CD4-positive, CD25-positive, alpha-beta regulatory T cell (primary cell): ENCODE results near the gene PDCD1. TPM values are rescaled to one million over a fixed set of nuclear protein-coding genes. Genes with fewer than 3 reads are reported as not detected.
A peak's percentile ranks its signal among the peaks of the same experiment; 100 is the strongest.
"Not testable (repeated sequence)": the region's sequence is repeated elsewhere in the genome, so short reads cannot be mapped to it uniquely, and the experiment has no call there.

ENCODE experiments used
- ATAC-seq, 2 donors: fragments of 150-1000 bp; cut with Tn5 transposase; one replicate each; pipeline ENCODE4 v1.10.0; 2021; ENCODE audit warnings: low read depth in 2 of 2, moderate number of reproducible peaks in 2 of 2, moderate library complexity in 1 of 2
- DNase-seq, 3 donors: peaks; one replicate each; pipeline versions ENCODE4 v3.0.0 to v3.0.0-alpha.2; 2012 to 2022; ENCODE audit warnings: mixed read lengths in 1 of 3
- H3K27ac ChIP-seq: one replicate; pipeline ENCODE4 v1.7.0; 2013; ENCODE audit warnings: mild to moderate bottlenecking, low read length; ENCODE audit not compliant: insufficient read depth, poor library complexity, severe bottlenecking
- H3K27me3 ChIP-seq: one replicate; pipeline ENCODE4 v1.7.0; 2013; ENCODE audit warnings: low read length; ENCODE audit not compliant: control insufficient read depth, insufficient read depth
- H3K36me3 ChIP-seq: one replicate; pipeline ENCODE4 v1.7.0; 2013; ENCODE audit warnings: mild to moderate bottlenecking, low read length, moderate library complexity; ENCODE audit not compliant: control insufficient read depth, insufficient read depth
- H3K4me1 ChIP-seq: 2 replicates; pipeline ENCODE4 v1.7.0; 2013; ENCODE audit warnings: mild to moderate bottlenecking, low read length; ENCODE audit not compliant: insufficient read depth, control insufficient read depth, poor library complexity, severe bottlenecking
- H3K4me3 ChIP-seq: one replicate; pipeline ENCODE4 v1.7.0; 2013; ENCODE audit warnings: low read depth, mild to moderate bottlenecking, low read length, moderate library complexity
- H3K9me3 ChIP-seq, 2 experiments: 1 replicate in 1 of 2; 2 replicates in 1 of 2; pipeline ENCODE4 v1.7.0; 2013; ENCODE audit warnings: low read length in 2 of 2, mild to moderate bottlenecking in 1 of 2, moderate library complexity in 1 of 2; ENCODE audit not compliant: control insufficient read depth in 2 of 2
- H3K27ac Mint-ChIP-seq, 3 donors: one replicate each; pipeline ENCODE4 v1.8.0; 2020 to 2022; ENCODE audit warnings: mild to moderate bottlenecking in 3 of 3, mixed read lengths in 3 of 3, moderate library complexity in 2 of 3
- H3K27me3 Mint-ChIP-seq: one replicate; pipeline ENCODE4 v1.8.0; 2022; ENCODE audit warnings: mild to moderate bottlenecking, mixed read lengths
- H3K36me3 Mint-ChIP-seq: one replicate; pipeline ENCODE4 v1.8.0; 2020; ENCODE audit warnings: mixed read lengths
- H3K4me1 Mint-ChIP-seq, 4 donors: one replicate each; pipeline ENCODE4 v1.8.0; 2020 to 2022; ENCODE audit warnings: mixed read lengths in 4 of 4, mild to moderate bottlenecking in 1 of 4
- H3K4me3 Mint-ChIP-seq, 4 donors: one replicate each; pipeline ENCODE4 v1.8.0; 2020 to 2022; ENCODE audit warnings: mild to moderate bottlenecking in 4 of 4, mixed read lengths in 4 of 4, moderate library complexity in 3 of 4
- H3K9me3 Mint-ChIP-seq, 7 donors: one replicate each; pipeline ENCODE4 v1.8.0; 2020 to 2022; ENCODE audit warnings: mixed read lengths in 7 of 7, mild to moderate bottlenecking in 3 of 7, moderate library complexity in 2 of 7
- polyA plus RNA-seq, 4 donors: library from polyadenylated mRNA; unstranded; fragments of 300-500 nt; fragmentation: Illumina TruSeq; gene quantifications; one replicate each; pipeline ENCODE4 v1.2.3, GENCODE V29; 2021
- total RNA-seq: library from RNA; stranded (reverse); gene quantifications from one replicate; pipeline ENCODE4 v1.2.3, GENCODE V29; 2022

Gene PDCD1
- total and polyA plus RNA-seq, 5 donors from 2014 or later, result 6.0 to 12.3 (median 7.2) TPM

- ATAC-seq (no peak), DNase-seq (no peak)
- Mint-ChIP-seq H3K27me3 (peaks cover 6% of the 10 kb centered on the region), H3K36me3 (peaks cover 5% of the 10 kb centered on the region), H3K4me3 (peak overlapping the region; percentile 89 to 94 (median 92)), H3K27ac (peak overlapping the region; percentile 95 to 98 (median 97)), H3K9me3 (peaks cover 0 to 3% (median 0%) of the 10 kb centered on the region in 7 donors), H3K4me1 (peaks cover 6 to 42% (median 23%) of the 10 kb centered on the region in 4 donors)
- Histone ChIP-seq H3K9me3 (no peaks in the 10 kb centered on the region), H3K4me3 (peak overlapping the region; percentile 67), H3K27ac (peak overlapping the region; percentile 88), H3K27me3 (no peaks in the 10 kb centered on the region), H3K36me3 (peaks cover 13% of the 10 kb centered on the region), H3K4me1 (peaks cover 32% of the 10 kb centered on the region)
Observed at GRCh38 chr2:241880311-241881073, 21.8 kb upstream of the PDCD1 start.

- no peak overlapping the region for H3K4me3 ChIP-seq
- H3K27me3 ChIP-seq, result no peaks in the 10 kb centered on the region
- no peak overlapping the region for H3K27ac ChIP-seq
- ATAC-seq (no peak), DNase-seq (no peak)
- peaks cover 32% of the 10 kb centered on the region for H3K4me1 ChIP-seq
- Mint-ChIP-seq H3K9me3 (peaks cover 0 to 3% (median 0%) of the 10 kb centered on the region in 7 donors), H3K36me3 (peaks cover 2% of the 10 kb centered on the region), H3K27ac (peak overlapping the region in 1 of 3 donors; percentile 23), H3K4me3 (peak overlapping the region in 3 of 4 donors; percentile 33 to 88 (median 66)), H3K27me3 (peaks cover 6% of the 10 kb centered on the region), H3K4me1 (peaks cover under 1 to 38% (median 18%) of the 10 kb centered on the region in 4 donors)
- peaks cover 3% of the 10 kb centered on the region for H3K36me3 ChIP-seq
- no peaks in the 10 kb centered on the region for H3K9me3 ChIP-seq
Observed at GRCh38 chr2:241879326-241879725, 20.6 kb upstream of the PDCD1 start.

- peaks cover 0 to 33% (median 17%) of the 10 kb centered on the region in 4 donors for H3K4me1 Mint-ChIP-seq
- H3K4me3 Mint-ChIP-seq, result peak overlapping the region in 2 of 4 donors; percentile 35 to 66
- no peak overlapping the region for H3K4me3 ChIP-seq
- peaks cover 6% of the 10 kb centered on the region for H3K27me3 Mint-ChIP-seq
- peaks cover 32% of the 10 kb centered on the region for H3K4me1 ChIP-seq
- H3K9me3 Mint-ChIP-seq, result peaks cover 0 to 3% (median 0%) of the 10 kb centered on the region in 7 donors
- DNase-seq (peak; percentile 68 to 80 (median 76)), ATAC-seq (no peak)
- H3K27ac ChIP-seq, result no peak overlapping the region
- no peaks in the 10 kb centered on the region for H3K9me3 ChIP-seq
- H3K36me3 ChIP-seq, result no peaks in the 10 kb centered on the region
- H3K27me3 ChIP-seq, result no peaks in the 10 kb centered on the region
- peak overlapping the region in 1 of 3 donors; percentile 15 for H3K27ac Mint-ChIP-seq
- no peaks in the 10 kb centered on the region for H3K36me3 Mint-ChIP-seq
Observed at GRCh38 chr2:241877989-241878970, 19.6 kb upstream of the PDCD1 start.

- Histone ChIP-seq H3K27ac (no peak overlapping the region), H3K27me3 (no peaks in the 10 kb centered on the region), H3K4me1 (peaks cover 22% of the 10 kb centered on the region), H3K9me3 (no peaks in the 10 kb centered on the region), H3K36me3 (no peaks in the 10 kb centered on the region), H3K4me3 (no peak overlapping the region)
- H3K9me3 Mint-ChIP-seq, result peaks cover 0 to 3% (median 0%) of the 10 kb centered on the region in 7 donors
- DNase-seq (no peak), ATAC-seq (no peak)
- H3K27ac Mint-ChIP-seq, result peak overlapping the region in 1 of 3 donors; percentile 26
- peaks cover 6% of the 10 kb centered on the region for H3K27me3 Mint-ChIP-seq
- no peaks in the 10 kb centered on the region for H3K36me3 Mint-ChIP-seq
- peaks cover 0 to 22% (median 10%) of the 10 kb centered on the region in 4 donors for H3K4me1 Mint-ChIP-seq
- no peak overlapping the region for H3K4me3 Mint-ChIP-seq
Observed at GRCh38 chr2:241877197-241877685, 18.5 kb upstream of the PDCD1 start.

- Histone ChIP-seq H3K27me3 (no peaks in the 10 kb centered on the region), H3K4me1 (peaks cover 17% of the 10 kb centered on the region), H3K9me3 (no peaks in the 10 kb centered on the region), H3K4me3 (no peak overlapping the region), H3K27ac (no peak overlapping the region), H3K36me3 (no peaks in the 10 kb centered on the region)
- Mint-ChIP-seq H3K27ac (peak overlapping the region in 1 of 3 donors; percentile 26), H3K27me3 (peaks cover 5% of the 10 kb centered on the region), H3K36me3 (no peaks in the 10 kb centered on the region), H3K9me3 (peaks cover 0 to 3% (median 0%) of the 10 kb centered on the region in 7 donors), H3K4me3 (no peak overlapping the region), H3K4me1 (peaks cover 0 to 16% (median 9%) of the 10 kb centered on the region in 4 donors)
- ATAC-seq (no peak), DNase-seq (no peak)
Observed at GRCh38 chr2:241876528-241877196, 18.0 kb upstream of the PDCD1 start.

- not testable (repeated sequence) for H3K4me1 Mint-ChIP-seq, H3K36me3 ChIP-seq, H3K9me3 ChIP-seq, DNase-seq, H3K4me3 ChIP-seq, H3K27ac ChIP-seq, H3K27ac Mint-ChIP-seq, H3K9me3 Mint-ChIP-seq, H3K27me3 ChIP-seq, ATAC-seq, H3K4me3 Mint-ChIP-seq, H3K27me3 Mint-ChIP-seq, H3K36me3 Mint-ChIP-seq
- H3K4me1 ChIP-seq, result peaks cover 11% of the 10 kb centered on the region
Observed at GRCh38 chr2:241875754-241876527, 17.2 kb upstream of the PDCD1 start.
